Left ventricle myocardium inferior (tissue), 1 donor: ENCODE results near the gene SCN4A. TPM values are rescaled to one million over a fixed set of nuclear protein-coding genes. Genes with fewer than 3 reads are reported as not detected.

ENCODE experiments used
- DNase-seq: peaks from one replicate; pipeline ENCODE4 v3.0.0-alpha.2; 2020
- H3K27ac ChIP-seq: fragments of 200-600 bp; replicated peaks from 2 replicates; pipeline ENCODE4 v1.8.0; 2021
- H3K27me3 ChIP-seq: fragments of 200-600 bp; 2 replicates; pipeline ENCODE4 v1.8.0; 2021; ENCODE audit warnings: low read depth
- H3K36me3 ChIP-seq: fragments of 200-600 bp; 2 replicates; pipeline ENCODE4 v1.8.0; 2021
- H3K4me1 ChIP-seq: fragments of 200-600 bp; 2 replicates; pipeline ENCODE4 v1.8.0; 2021
- H3K4me3 ChIP-seq: fragments of 200-600 bp; 2 replicates; pipeline ENCODE4 v1.8.0; 2021; ENCODE audit warnings: mild to moderate bottlenecking, moderate library complexity
- H3K9me3 ChIP-seq: fragments of 200-600 bp; replicated peaks from 2 replicates; pipeline ENCODE4 v1.8.0; 2021
- CTCF ChIP-seq: fragments of 200-600 bp; IDR thresholded peaks from 2 replicates; pipeline ENCODE4 v1.8.0; 2021; ENCODE audit warnings: antibody characterized with exemption, mild to moderate bottlenecking, borderline replicate concordance
- intact Hi-C: fragments of 100-400 bp; cut with micrococcal nuclease; formaldehyde crosslinking; loops from one replicate; pipeline ENCODE4 v1.11.0; 2022
- total RNA-seq: library from RNA; stranded (reverse); fragmentation: NEBNext Ultra II Directional; extraction: Animal tissue kit (Norgen Biotek cat#: 25700); gene quantifications from one replicate; pipeline ENCODE4 v1.2.1, GENCODE V29; 2021
- donor health status: DM: no; HTN: yes; CAD: no; lungs with severe emphysema.

Gene SCN4A
- total RNA-seq, 1 donor from 2014 or later: 1.2 TPM

- Histone ChIP-seq H3K9me3 (no peaks in the 10 kb centered on the region), H3K27me3 (peaks cover 5% of the 10 kb centered on the region), H3K4me3 (no peak overlapping the region), H3K27ac (no peak overlapping the region), H3K4me1 (peaks cover 13% of the 10 kb centered on the region), H3K36me3 (no peaks in the 10 kb centered on the region)
- no peak for DNase-seq
- peak; percentile 87 for TF ChIP-seq CTCF
- intact Hi-C loops: no loop called here
These were observed 26.0 kb downstream of the SCN4A start for GRCh38 chr17:63946440-63947363.

GRCh38 chr17:63945784-63946439 lies 26.8 kb downstream of the SCN4A start:
- intact Hi-C loops: no loop called here
- H3K9me3 ChIP-seq: no peaks in the 10 kb centered on the region
- H3K4me3 ChIP-seq: no peak overlapping the region
- H3K27ac ChIP-seq: no peak overlapping the region
- TF ChIP-seq CTCF: no peak
- no peaks in the 10 kb centered on the region for H3K36me3 ChIP-seq
- H3K27me3 ChIP-seq: peaks cover 5% of the 10 kb centered on the region
- peaks cover 13% of the 10 kb centered on the region for H3K4me1 ChIP-seq
- no peak for DNase-seq

DNA sequence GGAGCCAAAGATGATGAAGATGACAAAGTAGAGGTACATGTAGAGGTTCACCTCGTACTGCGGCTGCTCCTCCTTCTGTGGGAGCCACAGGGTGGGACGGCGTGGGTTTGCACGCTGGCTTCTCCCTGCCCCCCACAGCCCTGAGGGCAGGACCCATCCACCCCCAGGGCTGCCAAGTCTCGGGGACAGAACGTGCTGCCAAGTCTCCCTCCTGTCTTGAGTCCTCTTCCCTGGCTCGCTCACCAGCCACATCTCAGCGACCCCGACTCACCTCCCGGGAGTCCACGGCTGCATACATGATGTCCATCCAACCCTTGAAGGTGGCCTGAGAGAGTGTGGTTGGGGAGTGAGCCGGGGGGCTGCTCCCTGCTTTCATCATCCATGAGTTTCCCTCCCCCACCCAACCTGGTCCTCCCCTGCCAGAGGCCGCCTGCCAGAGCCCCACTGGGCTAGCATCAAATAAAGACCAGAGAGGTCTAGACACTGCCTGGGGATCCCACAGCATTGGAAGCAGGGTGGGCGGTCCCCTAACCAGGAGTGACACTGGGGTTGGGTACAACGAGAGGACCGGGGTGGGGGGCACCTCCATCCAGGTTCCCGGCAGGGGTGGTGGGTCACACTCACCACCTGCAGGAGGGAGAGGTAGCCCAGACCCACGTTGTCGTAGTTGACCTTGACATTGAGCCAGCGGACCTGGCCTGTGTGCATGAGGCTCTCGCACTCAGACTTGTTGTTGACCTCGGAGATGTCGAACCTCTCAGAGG lies 27.8 kb downstream of the SCN4A start:
- H3K36me3 ChIP-seq: no peaks in the 10 kb centered on the region
- no peak for DNase-seq
- H3K9me3 ChIP-seq: no peaks in the 10 kb centered on the region
- peaks cover 5% of the 10 kb centered on the region for H3K27me3 ChIP-seq
- H3K4me1 ChIP-seq: peaks cover 6% of the 10 kb centered on the region
- TF ChIP-seq CTCF: no peak
- H3K4me3 ChIP-seq: no peak overlapping the region
- intact Hi-C loops: no loop called here
- no peak overlapping the region for H3K27ac ChIP-seq

DNA sequence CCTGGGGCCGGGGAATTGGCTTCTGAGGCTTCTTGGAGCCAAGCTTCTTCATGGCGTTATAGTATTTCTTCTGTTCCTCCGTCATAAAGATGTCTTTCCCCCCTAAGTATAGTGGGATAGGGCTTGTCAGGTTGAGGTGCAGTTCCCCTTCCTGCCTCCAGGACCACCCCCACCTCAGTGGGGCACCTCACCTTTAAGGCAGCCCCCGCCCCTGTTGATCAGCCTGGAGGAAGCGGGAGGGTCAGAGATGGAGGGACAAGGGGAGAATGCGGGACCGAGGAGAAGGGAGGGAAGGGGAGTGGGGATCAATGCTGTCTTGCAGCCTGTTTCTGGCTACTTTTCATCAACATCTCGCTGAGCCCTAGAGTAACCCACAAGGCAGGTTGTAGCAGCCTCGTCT lies 29.0 kb downstream of the SCN4A start:
- TF ChIP-seq CTCF: no peak
- Histone ChIP-seq H3K27ac (no peak overlapping the region), H3K4me1 (peaks cover 6% of the 10 kb centered on the region), H3K9me3 (no peaks in the 10 kb centered on the region), H3K27me3 (no peaks in the 10 kb centered on the region), H3K4me3 (no peak overlapping the region), H3K36me3 (no peaks in the 10 kb centered on the region)
- intact Hi-C loops: no loop called here
- no peak for DNase-seq

GRCh38 chr17:63942309-63942985 lies 30.3 kb downstream of the SCN4A start:
- Histone ChIP-seq H3K4me1 (peaks cover 6% of the 10 kb centered on the region), H3K4me3 (no peak overlapping the region), H3K27me3 (no peaks in the 10 kb centered on the region), H3K27ac (no peak overlapping the region), H3K9me3 (no peaks in the 10 kb centered on the region), H3K36me3 (no peaks in the 10 kb centered on the region)
- TF ChIP-seq CTCF: no peak
- DNase-seq: no peak
- intact Hi-C loops: no loop called here
